ENCODE data around the gene ACHE.

- TF ChIP-seq POLR2A (IDR thresholded peaks at IDR 0.05; ENCODE audit: low read length) (no peak), GATA1 (IDR thresholded peaks at IDR 0.05; ENCODE audit: low read depth, low read length) (no peak)
Observed at GRCh38 chr7:100840470-100841100, 55.1 kb downstream of the ACHE start.

Data from erythroblast (primary cell).